Measurements from ENCODE around the gene RILPL2.
"Not testable (repeated sequence)": the region's sequence is repeated elsewhere in the genome, so short reads cannot be mapped to it uniquely, and the experiment has no call there.

RILPL2 gene, protein sequence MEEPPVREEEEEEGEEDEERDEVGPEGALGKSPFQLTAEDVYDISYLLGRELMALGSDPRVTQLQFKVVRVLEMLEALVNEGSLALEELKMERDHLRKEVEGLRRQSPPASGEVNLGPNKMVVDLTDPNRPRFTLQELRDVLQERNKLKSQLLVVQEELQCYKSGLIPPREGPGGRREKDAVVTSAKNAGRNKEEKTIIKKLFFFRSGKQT

DNA sequence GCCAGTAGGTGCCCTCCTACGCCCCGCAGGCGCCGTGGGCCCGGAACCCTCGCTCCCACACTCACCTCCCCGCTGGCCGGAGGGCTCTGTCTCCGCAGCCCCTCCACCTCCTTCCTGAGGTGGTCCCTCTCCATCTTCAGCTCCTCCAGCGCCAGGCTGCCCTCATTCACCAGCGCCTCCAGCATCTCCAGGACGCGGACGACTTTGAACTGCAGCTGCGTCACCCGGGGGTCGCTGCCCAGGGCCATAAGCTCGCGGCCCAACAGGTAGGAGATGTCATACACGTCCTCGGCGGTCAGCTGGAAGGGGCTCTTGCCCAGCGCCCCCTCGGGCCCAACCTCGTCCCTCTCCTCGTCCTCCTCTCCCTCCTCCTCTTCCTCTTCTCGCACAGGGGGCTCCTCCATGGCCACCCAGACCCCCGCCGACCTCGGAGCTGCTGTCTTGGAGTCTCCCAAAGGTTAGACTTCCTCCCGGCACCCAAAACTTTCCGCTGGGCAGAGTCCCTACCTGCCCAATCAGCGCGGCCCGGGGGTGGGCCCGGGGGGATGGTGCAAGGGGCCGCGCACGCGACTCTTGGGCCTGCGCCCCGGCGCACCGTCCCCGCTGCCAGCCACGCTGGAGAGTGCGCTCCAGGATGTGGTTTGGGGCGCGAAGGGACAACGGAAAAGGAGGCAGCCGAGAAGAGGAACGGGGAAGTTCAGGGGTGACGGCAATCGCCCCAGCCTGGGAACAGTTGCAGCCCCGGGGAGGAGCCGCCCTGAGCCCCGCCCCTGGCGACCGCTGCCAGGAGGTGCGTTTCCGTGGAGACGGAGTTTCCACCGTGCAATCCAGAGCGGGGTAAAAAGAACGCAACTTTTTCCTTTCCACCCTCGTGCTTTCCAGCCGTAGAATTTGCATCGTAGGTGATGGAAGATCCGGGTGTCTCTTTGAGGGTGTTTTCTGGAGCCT, at the start of gene RILPL2:
RILPL2 (minus strand) TSS at position 668 of the 948 bp plus-strand sequence; CDS start at position 404, 264 bp downstream.
- peak; percentile 83 for DNase-seq (ENCODE audit: low read depth)

DNA sequence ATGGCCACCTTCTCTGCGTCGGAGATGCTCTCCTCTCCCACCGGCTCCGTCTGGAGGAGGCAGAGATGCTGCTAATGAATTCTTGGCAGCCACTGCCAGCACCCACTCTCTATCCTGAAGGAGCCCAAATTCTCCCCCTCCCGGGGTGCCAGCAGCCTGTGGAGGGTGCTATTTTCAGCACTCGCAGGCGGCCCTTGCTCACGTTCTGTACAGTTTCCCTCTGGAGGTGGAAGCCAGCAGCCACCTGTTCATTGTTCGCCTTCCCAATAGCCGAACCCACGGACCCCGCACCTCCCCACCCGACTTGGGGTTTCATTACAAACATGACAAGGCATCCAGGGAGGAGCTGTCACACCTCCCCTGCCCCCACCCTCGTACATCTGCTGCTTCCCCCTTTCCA, 49.3 kb upstream of the RILPL2 start:
- DNase-seq (ENCODE audit: low read depth), result no peak

DNA sequence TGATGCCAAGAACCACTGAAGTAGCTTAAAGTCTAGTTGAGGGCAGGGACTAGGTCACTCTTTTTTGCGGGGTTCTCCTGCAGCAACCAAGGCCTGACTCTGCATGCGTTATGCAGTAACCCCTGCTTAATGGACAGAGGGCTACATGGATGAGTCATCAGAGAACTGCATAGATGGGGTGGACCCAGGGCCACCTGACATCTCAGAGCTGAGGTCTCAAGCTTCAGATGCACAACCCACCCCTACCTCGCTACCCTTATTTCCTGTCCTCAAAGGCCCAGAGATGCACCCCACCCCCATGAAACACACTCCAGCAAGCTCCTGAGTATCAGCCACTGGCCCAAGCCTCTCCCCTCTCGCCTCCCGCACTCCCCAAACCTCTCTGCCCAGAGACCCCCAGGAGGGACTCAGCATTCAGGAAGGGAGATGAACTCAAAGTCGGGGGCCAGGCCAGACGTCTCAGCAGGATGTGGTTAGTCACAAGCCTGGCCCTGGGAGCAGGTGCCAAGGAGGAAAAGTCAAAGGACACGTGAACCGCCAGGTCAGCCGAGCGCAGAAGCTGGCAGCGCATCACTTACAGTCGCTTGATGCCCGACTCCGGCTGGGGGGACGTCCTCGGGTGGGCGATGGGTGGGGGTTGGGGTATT, 47.2 kb upstream of the RILPL2 start:
- no peak for DNase-seq (ENCODE audit: low read depth)

DNA sequence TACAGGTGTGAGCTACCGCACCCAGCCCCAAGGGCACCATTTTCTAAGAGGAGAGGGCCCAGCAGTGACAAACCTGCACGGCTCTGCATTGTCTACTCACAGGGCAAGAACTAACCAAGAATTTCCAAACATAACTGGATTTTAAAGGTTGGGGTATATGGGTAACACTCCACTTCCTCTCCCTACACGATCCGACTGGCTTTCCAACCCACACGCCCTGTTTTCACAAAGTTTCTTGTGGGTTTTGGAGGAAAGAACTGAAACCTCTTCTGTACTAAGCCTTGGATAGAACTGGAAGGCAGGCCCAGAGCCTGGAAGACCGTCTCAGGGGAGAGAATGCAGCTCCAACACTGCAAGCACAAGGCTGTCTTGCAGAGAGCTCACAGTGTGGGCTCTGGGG, 46.4 kb upstream of the RILPL2 start:
- no peak for DNase-seq (ENCODE audit: low read depth)

DNA sequence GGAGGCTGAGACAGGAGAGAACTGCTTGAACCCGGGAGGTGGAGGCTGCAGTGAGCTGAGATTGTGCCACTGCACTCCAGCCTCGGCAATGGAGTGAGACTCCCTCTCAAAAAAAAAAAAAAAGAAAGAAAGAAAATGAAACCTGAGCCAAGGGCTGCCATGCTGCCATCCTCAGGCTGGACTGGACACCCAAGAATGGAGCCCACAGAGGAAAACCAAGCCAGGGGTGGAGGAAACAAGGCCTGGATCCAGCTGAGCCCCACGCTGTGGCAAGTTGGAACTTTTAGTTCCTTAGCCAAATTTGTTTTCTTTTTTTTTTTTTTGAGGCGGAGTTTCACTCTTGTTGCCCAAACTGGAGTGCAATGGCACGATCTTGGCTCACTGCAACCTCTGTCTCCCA, 44.8 kb upstream of the RILPL2 start:
- DNase-seq (ENCODE audit: low read depth), result not testable (repeated sequence)

DNA sequence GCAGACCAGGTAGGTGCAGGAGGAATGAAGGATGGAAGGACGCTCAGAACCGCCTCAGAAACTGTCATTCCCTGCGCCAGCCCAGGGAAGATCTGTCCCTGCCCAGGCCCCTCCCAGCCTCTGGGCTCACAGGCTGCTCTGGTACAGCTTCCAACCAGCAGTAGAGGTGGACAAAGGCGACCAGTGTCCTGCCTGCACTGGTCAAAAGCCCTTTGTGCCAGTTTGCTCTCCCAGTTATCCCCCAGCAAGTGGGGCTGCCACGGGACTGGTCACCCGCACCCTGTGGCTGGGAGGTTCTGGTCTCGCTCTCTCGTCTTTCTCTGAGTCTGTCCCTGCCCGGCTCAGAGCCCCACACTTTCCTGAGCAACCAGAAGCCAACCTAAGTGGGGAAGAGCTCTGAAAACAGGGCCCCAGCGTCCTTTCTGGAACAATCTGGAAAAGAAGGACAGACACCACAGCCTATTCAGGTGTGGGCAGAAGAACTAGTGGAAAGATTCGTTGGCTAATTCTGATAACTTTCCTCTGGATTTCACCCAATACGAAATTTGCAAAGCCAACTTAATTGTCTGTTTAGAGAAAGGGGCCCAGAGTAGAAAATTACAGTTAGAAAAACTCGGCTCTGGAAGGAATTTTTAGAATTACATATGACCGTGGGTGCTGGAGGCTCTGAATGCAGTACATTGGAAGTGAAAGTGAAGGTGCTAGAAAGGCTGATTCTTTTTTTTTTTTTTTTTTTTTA, 43.1 kb upstream of the RILPL2 start:
- DNase-seq (ENCODE audit: low read depth), result no peak

DNA sequence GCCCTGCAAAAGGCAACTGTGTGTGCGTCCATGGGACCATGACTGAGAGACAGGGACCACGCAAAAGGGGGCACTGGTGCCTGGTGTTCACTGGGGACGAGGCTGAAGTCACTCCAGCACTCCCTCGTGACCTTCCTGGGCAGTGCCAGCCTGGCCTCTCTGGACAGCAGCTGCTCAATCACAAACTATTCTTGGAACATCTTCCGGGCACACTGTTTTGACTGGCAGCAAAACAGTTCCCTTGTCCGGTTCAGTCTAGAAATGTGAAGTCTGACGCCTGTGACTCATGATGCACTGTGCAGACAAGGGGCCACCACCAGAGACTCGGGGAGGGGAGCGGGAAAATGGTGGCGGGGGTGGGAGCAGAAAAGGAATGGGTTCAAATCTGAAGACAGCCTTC, 42.3 kb upstream of the RILPL2 start:
- DNase-seq (ENCODE audit: low read depth), result no peak

DNA sequence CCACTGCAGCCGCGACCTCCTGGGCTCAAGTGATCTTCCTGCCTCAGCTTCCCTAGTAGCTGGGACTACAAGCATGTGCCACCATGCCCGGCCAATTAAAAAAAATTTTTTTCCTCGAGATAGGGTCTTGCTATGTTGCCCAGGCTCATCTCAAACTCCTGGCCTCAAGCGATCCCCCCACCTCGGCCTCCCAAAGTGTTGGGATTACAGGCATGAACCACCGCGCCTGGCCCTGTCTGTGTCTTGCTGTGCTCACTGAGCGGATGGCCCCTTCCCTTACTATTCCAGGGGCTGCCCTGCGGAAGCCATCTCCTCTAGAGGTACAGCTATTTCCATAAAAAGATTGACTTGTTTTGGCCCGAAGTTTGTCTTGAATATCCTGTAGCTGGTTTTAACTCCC, 41.6 kb upstream of the RILPL2 start:
- no peak for DNase-seq (ENCODE audit: low read depth)

DNA sequence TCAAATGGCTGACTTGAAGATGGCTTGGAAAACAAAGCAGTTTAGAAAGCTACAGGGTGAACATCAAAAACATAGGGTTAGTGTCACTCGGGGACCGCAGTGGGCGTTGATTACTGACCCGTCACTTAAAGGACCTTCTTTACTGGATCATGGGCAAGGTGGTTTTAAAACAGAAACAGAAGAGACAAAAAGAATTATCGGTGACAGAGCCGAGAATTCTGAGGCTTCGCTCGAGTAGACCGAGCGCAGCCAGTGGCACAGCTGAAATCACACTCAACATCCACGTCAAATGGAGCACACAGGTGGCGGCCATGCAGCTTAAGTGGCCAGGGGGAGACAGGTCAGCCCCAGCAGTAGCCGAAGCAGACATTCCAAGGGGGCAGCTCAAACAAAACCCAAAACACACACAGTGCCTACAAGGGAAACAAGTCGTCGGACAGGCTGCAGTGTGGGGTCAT, 38.8 kb upstream of the RILPL2 start:
- DNase-seq (ENCODE audit: low read depth), result no peak

DNA sequence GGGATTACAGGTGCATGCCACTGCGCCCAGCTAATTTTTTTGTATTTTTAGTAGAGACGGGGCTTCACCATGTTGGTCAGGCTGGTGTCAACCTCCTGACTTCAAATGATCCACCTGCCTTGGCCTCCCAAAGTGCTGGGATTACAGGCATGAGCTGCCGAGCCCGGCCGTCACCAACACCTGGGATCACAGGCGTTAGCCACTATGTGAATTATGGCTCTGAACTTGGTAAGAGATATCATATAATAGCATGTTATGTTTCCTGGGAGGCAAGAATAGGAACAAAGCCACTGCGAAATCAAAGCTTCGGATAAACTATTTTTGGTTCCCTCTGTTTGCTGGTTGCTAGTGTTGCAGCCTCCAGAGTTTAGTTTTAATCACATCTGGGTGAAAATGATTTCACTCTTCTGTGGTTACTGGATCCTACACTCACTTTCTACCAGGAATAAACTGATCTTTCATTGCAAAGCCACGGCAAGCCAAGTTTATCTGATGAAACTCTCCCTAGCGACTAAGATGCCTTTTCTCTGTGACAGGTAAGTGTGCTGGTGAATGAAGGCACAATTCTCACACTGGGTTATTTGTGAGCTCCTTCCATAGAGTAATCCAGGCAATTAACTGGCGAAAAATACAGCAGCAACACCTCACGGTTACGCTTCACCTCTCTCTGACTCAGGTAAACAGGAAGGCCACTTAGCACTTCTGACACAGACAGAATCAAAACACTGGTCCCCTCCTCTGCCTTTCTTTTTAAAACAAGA, 38.2 kb upstream of the RILPL2 start:
- no peak for DNase-seq (ENCODE audit: low read depth)

DNA sequence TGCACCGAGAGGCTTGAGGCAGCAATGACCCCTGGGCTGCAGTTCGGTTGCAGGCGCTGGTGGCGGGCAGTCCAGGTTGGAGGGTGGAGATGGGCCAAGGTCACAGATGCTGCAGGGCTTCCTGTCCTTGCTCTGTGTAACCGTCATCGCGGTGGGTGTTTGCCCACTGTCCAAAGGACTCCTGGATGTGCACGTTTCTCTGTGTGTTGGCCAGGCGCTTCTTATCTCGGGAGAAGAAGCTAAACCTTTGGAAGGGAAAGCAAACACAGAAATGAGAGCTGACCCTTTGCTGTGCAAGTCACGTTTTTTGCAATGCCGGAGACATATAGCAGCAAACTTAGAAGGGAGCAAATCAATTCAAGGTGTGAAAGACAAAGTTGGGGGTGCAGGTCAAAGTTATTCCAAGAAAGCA, 36.0 kb upstream of the RILPL2 start:
- DNase-seq (ENCODE audit: low read depth), result no peak

DNA sequence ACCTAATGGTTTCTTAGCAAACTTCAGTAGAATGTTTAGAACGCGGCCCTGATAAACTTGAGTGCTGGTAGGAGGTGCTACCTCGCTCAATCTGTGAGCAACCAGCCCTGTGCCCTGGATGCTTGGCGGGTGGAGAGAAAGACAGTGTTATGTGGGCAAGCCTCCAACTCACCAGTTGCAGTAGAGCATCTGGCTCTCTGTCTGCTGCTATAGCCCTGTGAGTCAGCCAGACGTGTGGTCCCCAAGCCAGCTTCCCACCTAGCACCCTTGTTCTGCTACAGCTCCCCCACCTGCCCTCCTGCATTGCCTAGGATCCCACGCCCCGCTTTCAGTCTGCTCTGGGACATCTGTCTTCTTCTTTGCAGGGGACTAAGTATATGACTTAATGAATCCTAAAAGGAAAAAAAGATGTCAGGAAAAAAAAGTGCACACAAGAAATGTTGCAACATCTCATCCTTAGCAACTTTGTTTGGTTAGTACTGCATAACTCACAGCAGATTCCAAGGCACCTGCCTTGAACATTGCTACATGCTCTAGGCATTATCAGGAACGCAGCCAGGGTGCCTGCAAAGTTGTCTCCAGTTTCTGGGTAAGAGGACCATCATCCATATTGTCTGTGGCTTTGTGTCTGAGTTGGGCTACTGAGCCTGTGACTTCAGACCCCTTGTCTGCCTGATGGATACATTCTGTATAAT, 35.0 kb upstream of the RILPL2 start:
- DNase-seq (ENCODE audit: low read depth), result no peak

DNA sequence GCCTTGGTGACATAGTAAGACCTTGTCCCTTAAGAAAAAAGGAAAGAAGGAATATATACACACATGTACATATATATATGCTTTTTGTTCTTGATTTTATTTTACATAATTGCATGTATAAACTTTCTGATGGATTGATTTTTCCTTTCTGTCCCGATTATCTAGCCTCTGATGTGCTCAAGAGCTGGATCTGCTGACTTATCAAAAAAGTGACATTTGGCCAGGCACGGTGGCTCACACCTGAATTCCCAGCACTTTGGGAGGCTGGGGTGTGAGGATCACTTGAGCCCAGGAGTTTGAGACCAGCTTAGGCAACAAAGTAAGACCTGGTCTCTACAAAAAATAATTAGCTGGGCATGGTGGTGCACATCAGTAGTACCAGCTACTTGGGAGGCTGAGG, 33.5 kb upstream of the RILPL2 start:
- DNase-seq (ENCODE audit: low read depth), result no peak

DNA sequence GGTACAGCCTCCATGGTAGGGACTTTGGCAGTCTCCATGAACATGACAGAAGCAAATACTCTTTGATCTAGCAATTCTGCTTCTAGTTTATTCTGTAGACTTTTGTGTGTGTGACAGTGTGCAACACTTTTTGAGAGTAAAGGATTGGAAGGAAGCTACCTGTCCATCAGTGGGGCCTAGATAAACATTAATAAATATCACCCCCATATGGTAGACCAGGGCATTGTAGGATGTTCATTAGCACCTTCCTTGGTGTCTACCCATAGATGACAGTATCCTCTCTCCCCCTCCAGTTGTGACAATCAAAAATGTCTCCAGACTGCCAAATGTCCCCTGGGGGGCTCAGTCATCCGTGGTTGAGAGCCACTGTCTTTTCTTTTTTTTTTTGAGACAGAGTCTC, 32.3 kb upstream of the RILPL2 start:
- DNase-seq (ENCODE audit: low read depth), result no peak

DNA sequence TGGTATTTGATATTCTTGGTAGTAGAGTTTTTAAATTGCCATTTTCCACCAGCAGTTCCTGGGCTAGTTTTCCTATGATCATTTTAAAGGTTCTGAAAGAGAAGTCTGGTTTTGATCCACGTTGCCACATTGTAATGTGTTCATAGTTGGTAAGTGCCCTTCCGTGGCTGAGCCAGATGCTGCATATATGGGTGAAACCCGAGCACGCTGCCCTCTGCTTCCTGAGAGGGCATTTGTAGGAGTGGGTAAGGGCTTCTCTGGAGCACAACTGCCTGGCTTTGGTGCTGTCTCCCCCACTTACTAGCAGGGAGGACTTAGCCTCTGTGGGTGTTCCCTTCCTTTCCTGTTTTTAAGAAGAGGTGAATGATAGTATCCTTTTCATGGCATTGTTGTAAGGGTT, 28.6 kb upstream of the RILPL2 start:
- DNase-seq (ENCODE audit: low read depth), result no peak

DNA sequence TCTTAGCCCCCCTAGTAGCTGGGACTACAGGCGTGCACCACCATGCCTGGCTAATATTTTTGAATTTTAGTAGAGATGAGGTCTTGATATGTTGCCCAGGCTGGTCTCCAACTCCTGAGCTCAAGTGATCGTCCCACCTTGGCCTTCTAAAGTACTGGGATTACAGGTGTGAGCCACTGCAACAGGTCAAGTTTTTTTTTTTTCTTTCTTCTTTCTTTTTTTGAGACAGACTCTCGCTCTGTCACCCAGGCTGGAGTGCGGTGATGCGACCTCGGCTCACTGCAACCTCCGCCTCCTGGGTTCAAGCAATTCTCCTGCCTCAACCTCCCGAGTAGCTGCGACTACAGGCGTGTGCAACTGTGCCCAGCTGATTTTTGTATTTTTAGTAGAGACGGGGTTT, 26.7 kb upstream of the RILPL2 start:
- DNase-seq (ENCODE audit: low read depth), result not testable (repeated sequence)

DNA sequence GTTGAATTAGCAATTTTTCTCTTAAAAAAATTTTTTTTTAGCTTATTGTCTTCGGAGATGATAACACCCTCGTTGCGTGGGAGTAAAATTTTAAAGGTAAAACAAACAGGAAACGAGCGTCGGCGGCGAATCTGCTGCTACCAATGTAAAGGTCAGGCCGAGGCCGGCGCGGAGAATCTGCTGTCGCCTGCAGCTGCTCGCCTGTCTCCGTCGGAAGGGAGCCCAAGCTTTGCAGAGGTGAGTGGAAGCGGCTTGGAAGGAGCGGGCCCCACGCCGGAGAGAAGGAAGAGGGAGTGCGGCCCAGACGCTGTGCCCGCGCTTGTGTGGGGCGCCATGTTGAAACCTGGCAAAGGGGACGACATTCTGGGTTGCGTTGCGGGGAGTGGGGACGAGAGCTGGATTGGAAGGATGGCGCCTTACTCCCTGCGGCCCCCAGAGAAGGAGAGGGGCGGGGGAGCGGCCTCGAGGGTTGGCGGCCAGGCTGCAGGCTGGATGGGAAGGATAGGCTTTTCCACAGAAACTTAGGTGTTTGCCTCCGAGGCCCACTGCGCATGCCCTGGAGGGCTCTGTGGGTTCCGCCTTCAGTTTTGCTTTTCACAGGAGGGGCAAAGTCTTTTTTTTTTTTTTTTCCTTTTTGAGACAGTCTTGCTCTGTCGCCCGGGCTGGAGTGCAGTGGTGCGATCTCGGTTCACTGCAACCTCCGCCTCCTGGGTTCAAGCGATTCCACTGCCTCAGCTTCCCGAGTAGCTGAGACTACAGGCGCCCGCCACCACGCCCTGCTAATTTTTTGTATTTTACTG, 21.7 kb upstream of the RILPL2 start, which contains the start of gene SNRNP35:
SNRNP35 (plus strand) TSS at position 160 of the 800 bp plus-strand sequence. CDS start 7,402 bp downstream, outside the sequence.
- peak; percentile 77 for DNase-seq (ENCODE audit: low read depth)

DNA sequence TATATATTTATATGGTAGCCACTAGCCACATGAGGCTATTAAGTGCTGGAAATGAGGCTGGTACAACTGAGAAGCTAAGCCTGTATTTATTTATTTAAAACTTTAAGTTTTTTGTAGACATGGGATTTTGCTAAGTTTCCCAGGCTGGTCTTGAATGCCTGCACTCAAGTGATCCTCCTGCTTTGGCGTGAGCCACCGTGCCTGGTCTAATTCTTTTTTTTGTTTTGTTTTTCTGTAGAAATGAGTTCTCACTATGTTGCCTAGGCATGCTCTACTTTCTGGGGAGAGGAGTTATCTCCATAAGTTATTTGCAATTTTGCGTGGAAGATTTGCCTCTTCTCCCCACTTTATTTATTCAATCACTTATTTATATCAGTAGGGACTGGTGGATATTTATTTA, 16.7 kb upstream of the RILPL2 start:
- DNase-seq (ENCODE audit: low read depth), result no peak

DNA sequence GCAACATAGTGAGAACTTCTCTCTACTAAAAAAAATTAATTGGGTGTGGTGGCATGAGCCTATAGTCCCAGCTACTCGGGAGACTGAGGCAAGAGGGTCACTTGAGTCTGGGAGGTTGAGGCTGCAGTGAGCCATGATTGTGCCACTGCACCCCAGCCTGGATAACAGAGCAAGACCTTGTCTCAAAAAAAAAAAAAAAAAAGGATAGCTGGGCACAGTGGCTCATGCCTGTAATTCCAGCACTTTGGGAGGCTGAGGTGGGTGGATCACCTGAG, 15.7 kb upstream of the RILPL2 start:
- DNase-seq (ENCODE audit: low read depth), result not testable (repeated sequence)

DNA sequence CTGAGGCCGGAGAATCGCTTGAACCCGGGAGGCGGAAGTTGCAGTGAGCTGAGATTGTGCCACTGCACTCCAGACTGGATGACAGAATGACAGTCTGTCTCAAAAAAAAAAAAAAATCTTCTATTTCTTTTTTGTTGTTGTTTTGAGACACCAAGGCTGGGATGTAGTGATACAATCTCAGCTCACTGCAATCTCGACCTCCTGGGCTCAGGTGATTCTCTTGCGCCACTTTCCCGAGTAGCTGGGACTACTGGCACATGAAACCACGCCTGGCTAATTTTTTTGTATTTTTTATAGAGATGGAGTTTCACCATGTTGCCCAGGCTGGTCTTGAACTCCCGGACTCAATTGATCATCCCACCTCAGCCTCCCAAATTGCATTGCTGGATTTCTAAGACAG, 14.2 kb upstream of the RILPL2 start:
- DNase-seq (ENCODE audit: low read depth), result no peak
